HEK293 (cell line): ENCODE data around the gene PLEKHG2.

Source experiments
- KLF1 ChIP-seq: fragments of 450-650 bp; formaldehyde crosslinking; IDR thresholded peaks from 2 replicates; pipeline ENCODE4 v1.5.1; 2016; ENCODE audit warnings: missing biosample characterization, missing genetic modification characterization
- MYNN ChIP-seq: fragments of 450-650 bp; formaldehyde crosslinking; IDR thresholded peaks from 2 replicates; pipeline ENCODE4 v1.5.1; 2016; ENCODE audit warnings: missing biosample characterization, missing genetic modification characterization, borderline replicate concordance
- MZF1 ChIP-seq: fragments of 450-650 bp; formaldehyde crosslinking; IDR thresholded peaks from 2 replicates; pipeline ENCODE4 v1.5.1; 2017; ENCODE audit warnings: missing biosample characterization, missing genetic modification characterization, borderline replicate concordance
- SP2 ChIP-seq: fragments of 450-650 bp; formaldehyde crosslinking; IDR thresholded peaks from 2 replicates; pipeline ENCODE4 v1.5.1; 2016; ENCODE audit warnings: missing biosample characterization, missing genetic modification characterization
- ZBTB21 ChIP-seq: fragments of 450-650 bp; formaldehyde crosslinking; IDR thresholded peaks from 2 replicates; pipeline ENCODE4 v1.5.1; 2017; ENCODE audit warnings: missing biosample characterization, missing genetic modification characterization
- ZNF114 ChIP-seq: fragments of 450-650 bp; formaldehyde crosslinking; IDR thresholded peaks from 2 replicates; pipeline ENCODE4 v1.5.0; 2017; ENCODE audit warnings: missing biosample characterization, missing genetic modification characterization
- ZNF138 ChIP-seq: fragments of 450-650 bp; formaldehyde crosslinking; IDR thresholded peaks from 2 replicates; pipeline ENCODE4 v1.5.1; 2016; ENCODE audit warnings: missing biosample characterization, missing genetic modification characterization, borderline replicate concordance
- ZNF335 ChIP-seq: fragments of 450-650 bp; formaldehyde crosslinking; conservative IDR thresholded peaks from 2 replicates; pipeline ENCODE4 v1.5.1; 2016; ENCODE audit warnings: missing biosample characterization, missing genetic modification characterization
- ZNF785 ChIP-seq: fragments of 450-650 bp; formaldehyde crosslinking; IDR thresholded peaks from 2 replicates; pipeline ENCODE4 v1.5.1; 2016; ENCODE audit warnings: missing biosample characterization, missing genetic modification characterization
- ZNF830 ChIP-seq: fragments of 450-650 bp; IDR thresholded peaks from 2 replicates; pipeline ENCODE4 v1.5.0; 2018; ENCODE audit warnings: missing biosample characterization, missing genetic modification characterization, low read depth, mild to moderate bottlenecking, moderate library complexity
- TF ChIP-seq, protein P1 (sequence below): fragments of 450-650 bp; formaldehyde crosslinking; IDR thresholded peaks from 2 replicates; pipeline ENCODE4 v1.5.0; 2017; ENCODE audit warnings: missing biosample characterization, missing genetic modification characterization, borderline replicate concordance
- TF ChIP-seq, protein P2 (sequence below): fragments of 450-650 bp; formaldehyde crosslinking; IDR thresholded peaks from 2 replicates; pipeline ENCODE4 v1.5.1; 2016; ENCODE audit warnings: missing biosample characterization, missing genetic modification characterization
- TF ChIP-seq, protein P3 (sequence below): fragments of 450-650 bp; formaldehyde crosslinking; IDR thresholded peaks from 2 replicates; pipeline ENCODE4 v1.5.1; 2017; ENCODE audit warnings: missing biosample characterization, missing genetic modification characterization

DNA sequence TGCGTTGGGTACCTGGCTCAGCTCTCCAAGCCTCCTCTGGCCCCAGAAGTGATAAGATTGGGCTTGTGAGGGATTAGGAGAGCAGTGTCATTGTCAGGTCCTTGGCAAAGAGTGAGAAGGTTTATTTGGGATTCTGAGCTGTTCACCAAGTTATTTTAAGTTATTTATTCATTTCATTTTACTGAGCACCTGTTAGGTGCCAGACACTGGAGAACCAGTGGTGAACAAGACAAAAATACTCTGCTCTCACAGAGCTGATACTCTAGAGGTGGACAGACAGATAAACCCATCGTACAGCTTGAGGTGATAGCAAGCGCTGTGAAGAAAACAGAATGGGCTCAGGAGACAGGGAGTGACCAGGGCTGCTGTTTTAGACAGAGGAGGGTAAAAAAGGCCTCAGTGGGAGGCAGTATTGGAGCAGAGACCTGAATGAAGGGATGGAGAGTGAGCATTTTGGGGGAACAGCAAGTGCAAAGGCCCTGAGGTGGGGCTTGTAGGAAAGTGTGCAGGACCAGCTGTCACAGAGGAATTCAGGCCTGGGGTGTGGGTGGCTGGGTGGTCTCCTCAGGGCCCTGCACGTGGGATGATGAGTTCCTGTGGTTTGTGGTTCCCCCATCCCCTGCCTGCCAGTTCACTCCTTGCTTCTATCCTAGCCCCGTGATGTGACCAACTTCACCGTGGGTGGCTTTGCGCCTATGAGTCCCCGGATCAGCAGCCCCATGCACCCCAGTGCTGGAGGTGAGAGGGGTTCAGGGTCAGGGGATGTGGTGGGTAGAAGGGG lies 59.5 kb downstream of the PLEKHG2 start:
- TF ChIP-seq, protein P1, sequence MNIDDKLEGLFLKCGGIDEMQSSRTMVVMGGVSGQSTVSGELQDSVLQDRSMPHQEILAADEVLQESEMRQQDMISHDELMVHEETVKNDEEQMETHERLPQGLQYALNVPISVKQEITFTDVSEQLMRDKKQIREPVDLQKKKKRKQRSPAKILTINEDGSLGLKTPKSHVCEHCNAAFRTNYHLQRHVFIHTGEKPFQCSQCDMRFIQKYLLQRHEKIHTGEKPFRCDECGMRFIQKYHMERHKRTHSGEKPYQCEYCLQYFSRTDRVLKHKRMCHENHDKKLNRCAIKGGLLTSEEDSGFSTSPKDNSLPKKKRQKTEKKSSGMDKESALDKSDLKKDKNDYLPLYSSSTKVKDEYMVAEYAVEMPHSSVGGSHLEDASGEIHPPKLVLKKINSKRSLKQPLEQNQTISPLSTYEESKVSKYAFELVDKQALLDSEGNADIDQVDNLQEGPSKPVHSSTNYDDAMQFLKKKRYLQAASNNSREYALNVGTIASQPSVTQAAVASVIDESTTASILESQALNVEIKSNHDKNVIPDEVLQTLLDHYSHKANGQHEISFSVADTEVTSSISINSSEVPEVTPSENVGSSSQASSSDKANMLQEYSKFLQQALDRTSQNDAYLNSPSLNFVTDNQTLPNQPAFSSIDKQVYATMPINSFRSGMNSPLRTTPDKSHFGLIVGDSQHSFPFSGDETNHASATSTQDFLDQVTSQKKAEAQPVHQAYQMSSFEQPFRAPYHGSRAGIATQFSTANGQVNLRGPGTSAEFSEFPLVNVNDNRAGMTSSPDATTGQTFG (tag by site-specific recombination) = no peak
- TF ChIP-seq KLF1 (tag by site-specific recombination) (no peak), SP2 (tag by site-specific recombination) (no peak), ZNF138 (no peak), MYNN (tag by site-specific recombination) (no peak), ZNF785 (tag by site-specific recombination) (no peak), ZNF114 (tag by site-specific recombination) (no peak), ZBTB21 (tag by site-specific recombination) (no peak), ZNF335 (tag by site-specific recombination) (no peak), MZF1 (no peak), ZNF830 (tag by site-specific recombination) (no peak)
- TF ChIP-seq, protein P2, sequence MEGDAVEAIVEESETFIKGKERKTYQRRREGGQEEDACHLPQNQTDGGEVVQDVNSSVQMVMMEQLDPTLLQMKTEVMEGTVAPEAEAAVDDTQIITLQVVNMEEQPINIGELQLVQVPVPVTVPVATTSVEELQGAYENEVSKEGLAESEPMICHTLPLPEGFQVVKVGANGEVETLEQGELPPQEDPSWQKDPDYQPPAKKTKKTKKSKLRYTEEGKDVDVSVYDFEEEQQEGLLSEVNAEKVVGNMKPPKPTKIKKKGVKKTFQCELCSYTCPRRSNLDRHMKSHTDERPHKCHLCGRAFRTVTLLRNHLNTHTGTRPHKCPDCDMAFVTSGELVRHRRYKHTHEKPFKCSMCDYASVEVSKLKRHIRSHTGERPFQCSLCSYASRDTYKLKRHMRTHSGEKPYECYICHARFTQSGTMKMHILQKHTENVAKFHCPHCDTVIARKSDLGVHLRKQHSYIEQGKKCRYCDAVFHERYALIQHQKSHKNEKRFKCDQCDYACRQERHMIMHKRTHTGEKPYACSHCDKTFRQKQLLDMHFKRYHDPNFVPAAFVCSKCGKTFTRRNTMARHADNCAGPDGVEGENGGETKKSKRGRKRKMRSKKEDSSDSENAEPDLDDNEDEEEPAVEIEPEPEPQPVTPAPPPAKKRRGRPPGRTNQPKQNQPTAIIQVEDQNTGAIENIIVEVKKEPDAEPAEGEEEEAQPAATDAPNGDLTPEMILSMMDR (tag by site-specific recombination) = no peak
- TF ChIP-seq, protein P3, sequence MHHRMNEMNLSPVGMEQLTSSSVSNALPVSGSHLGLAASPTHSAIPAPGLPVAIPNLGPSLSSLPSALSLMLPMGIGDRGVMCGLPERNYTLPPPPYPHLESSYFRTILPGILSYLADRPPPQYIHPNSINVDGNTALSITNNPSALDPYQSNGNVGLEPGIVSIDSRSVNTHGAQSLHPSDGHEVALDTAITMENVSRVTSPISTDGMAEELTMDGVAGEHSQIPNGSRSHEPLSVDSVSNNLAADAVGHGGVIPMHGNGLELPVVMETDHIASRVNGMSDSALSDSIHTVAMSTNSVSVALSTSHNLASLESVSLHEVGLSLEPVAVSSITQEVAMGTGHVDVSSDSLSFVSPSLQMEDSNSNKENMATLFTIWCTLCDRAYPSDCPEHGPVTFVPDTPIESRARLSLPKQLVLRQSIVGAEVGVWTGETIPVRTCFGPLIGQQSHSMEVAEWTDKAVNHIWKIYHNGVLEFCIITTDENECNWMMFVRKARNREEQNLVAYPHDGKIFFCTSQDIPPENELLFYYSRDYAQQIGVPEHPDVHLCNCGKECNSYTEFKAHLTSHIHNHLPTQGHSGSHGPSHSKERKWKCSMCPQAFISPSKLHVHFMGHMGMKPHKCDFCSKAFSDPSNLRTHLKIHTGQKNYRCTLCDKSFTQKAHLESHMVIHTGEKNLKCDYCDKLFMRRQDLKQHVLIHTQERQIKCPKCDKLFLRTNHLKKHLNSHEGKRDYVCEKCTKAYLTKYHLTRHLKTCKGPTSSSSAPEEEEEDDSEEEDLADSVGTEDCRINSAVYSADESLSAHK (tag by site-specific recombination) = no peak
